ENCODE measurements around the gene CTDSP1.

DNA sequence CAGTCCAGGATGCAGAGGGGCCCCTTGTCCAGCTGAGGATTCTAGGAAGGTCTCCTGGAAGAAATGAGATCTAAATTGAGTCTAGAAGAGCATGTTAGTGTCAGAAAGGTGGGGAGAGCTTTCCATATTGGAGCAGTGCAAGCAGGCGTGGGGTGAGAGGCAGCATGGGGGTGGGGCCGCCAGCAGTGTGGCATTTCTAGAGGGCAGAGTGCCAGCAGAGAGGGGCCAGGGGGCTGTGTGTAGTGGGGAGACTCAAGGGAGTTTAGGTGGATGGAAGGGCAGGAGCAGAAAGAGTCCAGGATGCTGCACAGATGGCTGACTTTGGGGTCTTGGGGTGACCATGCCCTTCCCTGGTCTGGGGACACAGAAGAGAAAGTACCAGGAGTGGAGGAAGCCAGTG is 21.4 kb downstream of the CTDSP1 start:
- no peak for TF ChIP-seq POLR2A (IDR thresholded peaks at IDR 0.05)
- TF ChIP-seq, protein P1, sequence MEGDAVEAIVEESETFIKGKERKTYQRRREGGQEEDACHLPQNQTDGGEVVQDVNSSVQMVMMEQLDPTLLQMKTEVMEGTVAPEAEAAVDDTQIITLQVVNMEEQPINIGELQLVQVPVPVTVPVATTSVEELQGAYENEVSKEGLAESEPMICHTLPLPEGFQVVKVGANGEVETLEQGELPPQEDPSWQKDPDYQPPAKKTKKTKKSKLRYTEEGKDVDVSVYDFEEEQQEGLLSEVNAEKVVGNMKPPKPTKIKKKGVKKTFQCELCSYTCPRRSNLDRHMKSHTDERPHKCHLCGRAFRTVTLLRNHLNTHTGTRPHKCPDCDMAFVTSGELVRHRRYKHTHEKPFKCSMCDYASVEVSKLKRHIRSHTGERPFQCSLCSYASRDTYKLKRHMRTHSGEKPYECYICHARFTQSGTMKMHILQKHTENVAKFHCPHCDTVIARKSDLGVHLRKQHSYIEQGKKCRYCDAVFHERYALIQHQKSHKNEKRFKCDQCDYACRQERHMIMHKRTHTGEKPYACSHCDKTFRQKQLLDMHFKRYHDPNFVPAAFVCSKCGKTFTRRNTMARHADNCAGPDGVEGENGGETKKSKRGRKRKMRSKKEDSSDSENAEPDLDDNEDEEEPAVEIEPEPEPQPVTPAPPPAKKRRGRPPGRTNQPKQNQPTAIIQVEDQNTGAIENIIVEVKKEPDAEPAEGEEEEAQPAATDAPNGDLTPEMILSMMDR (IDR thresholded peaks at IDR 0.05), result no peak

All from tibial nerve (tissue), 3 donors.